Psoas muscle (tissue), 8 donors: ENCODE data around the gene CLTCL1. TPM values are rescaled to one million over a fixed set of nuclear protein-coding genes. Genes with fewer than 3 reads are reported as not detected.
A peak's percentile ranks its signal among the peaks of the same experiment; 100 is the strongest.

ENCODE experiments used
- ATAC-seq, 4 donors: fragments of 200-7000 bp; cut with Tn5 transposase; one replicate each; pipeline ENCODE4 v1.9.1; 2020; ENCODE audit warnings: moderate library complexity in 3 of 4, mild to moderate bottlenecking in 2 of 4
- DNase-seq, 2 donors: peaks; one replicate each; pipeline ENCODE4 v3.0.0-alpha.2; 2020
- H3K27ac ChIP-seq: fragments of 200-600 bp; one replicate; pipeline ENCODE4 v1.8.0; 2022
- H3K27me3 ChIP-seq, 3 donors: fragments of 200-600 bp in 1 of 3; one replicate each; pipeline versions ENCODE4 v1.6.1 to v1.8.0; 2013 to 2022; ENCODE audit warnings: low read length in 2 of 3, mild to moderate bottlenecking in 2 of 3, moderate library complexity in 1 of 3; ENCODE audit not compliant: insufficient read depth in 3 of 3
- H3K36me3 ChIP-seq, 2 donors: fragments of 200-600 bp in 1 of 2; one replicate each; pipeline versions ENCODE4 v1.6.1 to v1.8.0; 2013 to 2022; ENCODE audit warnings: low read depth in 1 of 2, mild to moderate bottlenecking in 1 of 2, moderate library complexity in 1 of 2; ENCODE audit not compliant: insufficient read depth in 1 of 2
- H3K4me1 ChIP-seq: fragments of 200-600 bp; one replicate; pipeline ENCODE4 v1.8.0; 2022
- H3K4me3 ChIP-seq: fragments of 200-600 bp; one replicate; pipeline ENCODE4 v1.8.0; 2022; ENCODE audit warnings: mild to moderate bottlenecking
- H3K9me3 ChIP-seq: fragments of 200-600 bp; one replicate; pipeline ENCODE4 v1.8.0; 2022
- WGBS, 3 donors: extraction: QIAGEN DNeasy Blood & Tissue Kit; methylation state at CpG; one replicate each; pipeline versions ENCODE4 v1.1.6 to v1.1.7; 2013; 5-methylcytosine and 5-hydroxymethylcytosine counted together
- intact Hi-C, 2 donors: fragments of 100-400 bp; cut with DNase I; formaldehyde crosslinking; loops; one replicate each; pipeline versions ENCODE4 v1.11.0 to v1.14.2; 2022
- polyA plus RNA-seq, 3 donors: library from polyadenylated mRNA; stranded (reverse); fragments of 200-250 nt; gene quantifications; one replicate each; pipeline ENCODE4 v1.2.3, GENCODE V29; 2013
- total RNA-seq, 4 donors: library from RNA; stranded (reverse); fragmentation: NEBNext Ultra II Directional in 2 of 4; extraction: Animal tissue kit (Norgen Biotek cat#: 25700) in 2 of 4; gene quantifications; one replicate each; pipeline versions ENCODE4 v1.2.1 to v1.2.4, GENCODE V29; 2021 to 2023
- TF ChIP-seq, protein P1 (sequence below): fragments of 200-600 bp; IDR thresholded peaks from one replicate; pipeline ENCODE4 v1.8.0; 2022; ENCODE audit warnings: antibody characterized with exemption
- donor health status: healthy with polysubstance abuse.
- donor health status: DM: no; HTN: no; CAD: no; lungs with moderate emphysema.
- donor health status: Bipolar disorder and iron deficiency.
- donor health status: healthy.
- donor health status: DM: yes; HTN: yes; CAD: no.
- donor health status: DM: no; HTN: no; CAD: no.
- donor health status: DM: no; HTN: no; CAD: no.
- donor health status: DM: yes; HTN: yes; CAD: no.

Gene CLTCL1
- total and polyA plus RNA-seq, 7 donors = 16.8 to 253 (median 92.6) TPM

DNA sequence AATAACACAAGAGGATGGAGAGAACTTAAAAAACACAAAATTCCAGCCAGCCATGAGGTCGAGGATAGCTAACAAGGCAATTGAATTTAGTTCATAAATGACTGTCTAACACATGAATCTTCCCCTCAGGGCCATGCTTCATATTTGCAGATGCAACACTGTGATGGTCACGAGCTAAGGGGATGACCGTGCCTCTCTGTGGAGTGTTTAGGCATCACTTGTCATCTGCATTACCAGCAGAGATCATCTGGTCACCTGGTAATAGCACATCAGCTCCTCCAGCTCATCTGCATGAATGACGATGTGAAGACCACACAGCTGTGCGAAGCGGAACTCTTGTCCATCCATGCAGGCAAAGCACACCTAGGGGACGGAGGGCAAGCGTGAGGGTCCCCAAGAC lies 92.0 kb downstream of the CLTCL1 start:
- no peaks in the 10 kb centered on the region for H3K4me1 ChIP-seq
- TF ChIP-seq, protein P1, sequence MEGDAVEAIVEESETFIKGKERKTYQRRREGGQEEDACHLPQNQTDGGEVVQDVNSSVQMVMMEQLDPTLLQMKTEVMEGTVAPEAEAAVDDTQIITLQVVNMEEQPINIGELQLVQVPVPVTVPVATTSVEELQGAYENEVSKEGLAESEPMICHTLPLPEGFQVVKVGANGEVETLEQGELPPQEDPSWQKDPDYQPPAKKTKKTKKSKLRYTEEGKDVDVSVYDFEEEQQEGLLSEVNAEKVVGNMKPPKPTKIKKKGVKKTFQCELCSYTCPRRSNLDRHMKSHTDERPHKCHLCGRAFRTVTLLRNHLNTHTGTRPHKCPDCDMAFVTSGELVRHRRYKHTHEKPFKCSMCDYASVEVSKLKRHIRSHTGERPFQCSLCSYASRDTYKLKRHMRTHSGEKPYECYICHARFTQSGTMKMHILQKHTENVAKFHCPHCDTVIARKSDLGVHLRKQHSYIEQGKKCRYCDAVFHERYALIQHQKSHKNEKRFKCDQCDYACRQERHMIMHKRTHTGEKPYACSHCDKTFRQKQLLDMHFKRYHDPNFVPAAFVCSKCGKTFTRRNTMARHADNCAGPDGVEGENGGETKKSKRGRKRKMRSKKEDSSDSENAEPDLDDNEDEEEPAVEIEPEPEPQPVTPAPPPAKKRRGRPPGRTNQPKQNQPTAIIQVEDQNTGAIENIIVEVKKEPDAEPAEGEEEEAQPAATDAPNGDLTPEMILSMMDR = no peak
- ATAC-seq (no peak), DNase-seq (peak in 1 of 2 donors; percentile 2)
- WGBS, 3 donors = 90 to 92% (median 92%) methylated on average over 8 of the region's 8 CpGs
- H3K9me3 ChIP-seq = no peaks in the 10 kb centered on the region
- H3K36me3 ChIP-seq = peaks cover 2 to 96% of the 10 kb centered on the region in 2 donors
- intact Hi-C loops = loop anchor here in 1 of 2 donors (10.0 kb wide), 1 partner anchor 165 kb away; no protein-coding TSS in a partner anchor
- H3K4me3 ChIP-seq = no peak overlapping the region
- H3K27me3 ChIP-seq = no peaks in the 10 kb centered on the region
- H3K27ac ChIP-seq = no peak overlapping the region

- 67 to 83% (median 70%) methylated on average over 10 of the region's 10 CpGs for WGBS, 3 donors
- H3K4me1 ChIP-seq = no peaks in the 10 kb centered on the region
- peak in 1 of 2 donors; percentile 42 for DNase-seq
- H3K27ac ChIP-seq = no peak overlapping the region
- H3K27me3 ChIP-seq = no peaks in the 10 kb centered on the region
- ATAC-seq = peak in 3 of 4 donors; percentile 30 to 42 (median 36)
- TF ChIP-seq, protein P1 = no peak
- H3K36me3 ChIP-seq = peaks cover 2 to 97% of the 10 kb centered on the region in 2 donors
- intact Hi-C loops = loop anchor here in 1 of 2 donors (10.0 kb wide), 1 partner anchor 167 kb away; no protein-coding TSS in a partner anchor
- no peak overlapping the region for H3K4me3 ChIP-seq
- H3K9me3 ChIP-seq = no peaks in the 10 kb centered on the region
Measured at GRCh38 chr22:19197997-19198865, 93.3 kb downstream of the CLTCL1 start.

- DNase-seq = peak in 1 of 2 donors; percentile 38
- Histone ChIP-seq H3K4me3 (no peak overlapping the region), H3K27ac (no peak overlapping the region), H3K9me3 (no peaks in the 10 kb centered on the region), H3K36me3 (peaks cover 2 to 100% of the 10 kb centered on the region in 2 donors), H3K27me3 (no peaks in the 10 kb centered on the region), H3K4me1 (no peaks in the 10 kb centered on the region)
- WGBS, 3 donors = 64 to 77% (median 66%) methylated on average over 11 of the region's 11 CpGs
- intact Hi-C loops = loop anchor here in 1 of 2 donors (10.0 kb wide), 1 partner anchor 168 kb away; no protein-coding TSS in a partner anchor
- TF ChIP-seq, protein P1 = no peak
- no peak for ATAC-seq
Measured at GRCh38 chr22:19196841-19197612, 94.5 kb downstream of the CLTCL1 start.

- ATAC-seq = peak in 2 of 4 donors; percentile 13 to 15
- intact Hi-C loops = loop anchor here in 1 of 2 donors (10.0 kb wide), 1 partner anchor 169 kb away; no protein-coding TSS in a partner anchor
Measured at GRCh38 chr22:19195796-19196731, 95.5 kb downstream of the CLTCL1 start.

More at GRCh38 chr22:19195796-19196731, 95.5 kb downstream of the CLTCL1 start:
- peaks cover 2 to 100% of the 10 kb centered on the region in 2 donors for H3K36me3 ChIP-seq
- no peak overlapping the region for H3K4me3 ChIP-seq
- H3K4me1 ChIP-seq = no peaks in the 10 kb centered on the region
- no peak overlapping the region for H3K27ac ChIP-seq
- no peaks in the 10 kb centered on the region for H3K9me3 ChIP-seq
- TF ChIP-seq, protein P1 = no peak
- WGBS, 3 donors = 79 to 84% (median 82%) methylated on average over 23 of the region's 23 CpGs
- DNase-seq = peak in 1 of 2 donors; percentile 54
- no peaks in the 10 kb centered on the region for H3K27me3 ChIP-seq
